ENCODE results near the gene STMN1. TPM values are rescaled to one million over a fixed set of nuclear protein-coding genes. Genes with fewer than 3 reads are reported as not detected.

The STMN1 gene
- total RNA-seq, 1 donor from 2014 or later, result 856 TPM

- H3K4me3 Mint-ChIP-seq (ENCODE audit: low read depth), result no peak overlapping the region
- no peak for DNase-seq (ENCODE audit: low spot score, unreplicated experiment)
- peaks cover 22% of the 10 kb centered on the region for H3K4me1 Mint-ChIP-seq (ENCODE audit: low read depth)
- no peak overlapping the region for H3K27ac Mint-ChIP-seq
- no peaks in the 10 kb centered on the region for H3K27me3 Mint-ChIP-seq
- H3K36me3 Mint-ChIP-seq (ENCODE audit: insufficient read depth), result peaks cover 10% of the 10 kb centered on the region
- TF ChIP-seq CTCF (IDR thresholded peaks at IDR 0.05; ENCODE audit: unreplicated experiment), result no peak
- H3K9me3 Mint-ChIP-seq (ENCODE audit: low read depth), result no peaks in the 10 kb centered on the region
These were observed 1.9 kb upstream of the STMN1 start for GRCh38 chr1:25908161-25908560.

GRCh38 chr1:25907601-25908000 is 1.4 kb upstream of the STMN1 start:
- peak overlapping the region; percentile 96 for H3K4me3 Mint-ChIP-seq (ENCODE audit: low read depth)
- H3K36me3 Mint-ChIP-seq (ENCODE audit: insufficient read depth), result peaks cover 12% of the 10 kb centered on the region
- DNase-seq (ENCODE audit: low spot score, unreplicated experiment), result no peak
- no peaks in the 10 kb centered on the region for H3K9me3 Mint-ChIP-seq (ENCODE audit: low read depth)
- peaks cover 26% of the 10 kb centered on the region for H3K4me1 Mint-ChIP-seq (ENCODE audit: low read depth)
- no peak for TF ChIP-seq CTCF (IDR thresholded peaks at IDR 0.05; ENCODE audit: unreplicated experiment)
- no peaks in the 10 kb centered on the region for H3K27me3 Mint-ChIP-seq
- peak overlapping the region; percentile 94 for H3K27ac Mint-ChIP-seq

GRCh38 chr1:25906644-25907300 is 553 bp upstream of the STMN1 start:
- Mint-ChIP-seq H3K27ac (peak overlapping the region; percentile 94), H3K36me3 (ENCODE audit: insufficient read depth) (peaks cover 14% of the 10 kb centered on the region), H3K4me3 (ENCODE audit: low read depth) (peak overlapping the region; percentile 96), H3K9me3 (ENCODE audit: low read depth) (no peaks in the 10 kb centered on the region), H3K4me1 (ENCODE audit: low read depth) (peaks cover 29% of the 10 kb centered on the region), H3K27me3 (no peaks in the 10 kb centered on the region)
- peak; percentile 33 for DNase-seq (ENCODE audit: low spot score, unreplicated experiment)
- TF ChIP-seq CTCF (IDR thresholded peaks at IDR 0.05; ENCODE audit: unreplicated experiment), result no peak

GRCh38 chr1:25904943-25905679 is 1.1 kb downstream of the STMN1 start:
- no peaks in the 10 kb centered on the region for H3K9me3 Mint-ChIP-seq (ENCODE audit: low read depth)
- no peaks in the 10 kb centered on the region for H3K27me3 Mint-ChIP-seq
- TF ChIP-seq CTCF (IDR thresholded peaks at IDR 0.05; ENCODE audit: unreplicated experiment), result no peak
- H3K27ac Mint-ChIP-seq, result peak overlapping the region; percentile 98
- DNase-seq (ENCODE audit: low spot score, unreplicated experiment), result peak; percentile 95
- peak overlapping the region; percentile 96 for H3K4me3 Mint-ChIP-seq (ENCODE audit: low read depth)
- H3K4me1 Mint-ChIP-seq (ENCODE audit: low read depth), result peaks cover 41% of the 10 kb centered on the region
- H3K36me3 Mint-ChIP-seq (ENCODE audit: insufficient read depth), result peaks cover 28% of the 10 kb centered on the region

- H3K36me3 Mint-ChIP-seq (ENCODE audit: insufficient read depth), result peaks cover 30% of the 10 kb centered on the region
- no peaks in the 10 kb centered on the region for H3K27me3 Mint-ChIP-seq
- peaks cover 42% of the 10 kb centered on the region for H3K4me1 Mint-ChIP-seq (ENCODE audit: low read depth)
- DNase-seq (ENCODE audit: low spot score, unreplicated experiment), result no peak
- no peak for TF ChIP-seq CTCF (IDR thresholded peaks at IDR 0.05; ENCODE audit: unreplicated experiment)
- H3K27ac Mint-ChIP-seq, result peak overlapping the region; percentile 98
- H3K4me3 Mint-ChIP-seq (ENCODE audit: low read depth), result peak overlapping the region; percentile 96
- no peaks in the 10 kb centered on the region for H3K9me3 Mint-ChIP-seq (ENCODE audit: low read depth)
These were observed 2.2 kb downstream of the STMN1 start for GRCh38 chr1:25903986-25904385.
